GM19351 (cell line): ENCODE results near the gene LHX5.

Source experiments
- ATAC-seq: cut with Tn5 transposase; IDR thresholded peaks from one replicate; pipeline ENCODE4 v1.9.1; 2021; ENCODE audit warnings: mild to moderate bottlenecking, moderate library complexity; ENCODE audit not compliant: unreplicated experiment

LHX5 gene

DNA sequence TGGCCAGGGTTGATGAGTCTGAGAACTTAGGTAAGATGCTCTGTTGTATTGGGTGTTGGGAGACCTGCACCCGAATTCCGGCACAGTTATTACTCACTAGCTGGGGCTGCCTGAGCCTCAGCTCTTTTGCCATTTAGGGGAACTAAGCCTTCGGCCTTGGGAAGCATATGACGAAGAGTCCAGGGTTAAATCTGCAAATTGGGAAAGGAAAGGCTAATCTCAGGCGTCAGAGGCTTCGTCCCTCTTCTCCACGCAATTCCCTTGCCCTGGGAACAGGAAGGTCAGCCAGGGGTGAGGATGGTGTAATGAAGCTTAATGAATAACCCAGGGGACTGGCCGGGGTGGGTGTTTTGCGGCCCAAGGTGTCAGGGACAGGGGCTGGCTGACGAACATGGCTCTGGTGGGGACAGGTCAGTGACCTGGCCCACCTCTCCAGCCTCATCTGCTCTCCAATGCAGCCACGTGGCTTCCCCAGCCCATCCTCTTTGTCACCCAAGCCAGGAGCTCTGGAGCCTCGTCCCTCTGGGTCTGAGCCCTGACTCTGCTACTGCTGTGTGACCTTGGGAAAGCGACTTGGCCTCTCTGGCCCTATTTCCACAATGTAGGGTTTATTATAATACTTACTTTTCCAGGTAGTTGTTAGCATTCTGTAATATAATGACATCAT is 53.3 kb downstream of the LHX5 start:
- ATAC-seq = no peak

DNA sequence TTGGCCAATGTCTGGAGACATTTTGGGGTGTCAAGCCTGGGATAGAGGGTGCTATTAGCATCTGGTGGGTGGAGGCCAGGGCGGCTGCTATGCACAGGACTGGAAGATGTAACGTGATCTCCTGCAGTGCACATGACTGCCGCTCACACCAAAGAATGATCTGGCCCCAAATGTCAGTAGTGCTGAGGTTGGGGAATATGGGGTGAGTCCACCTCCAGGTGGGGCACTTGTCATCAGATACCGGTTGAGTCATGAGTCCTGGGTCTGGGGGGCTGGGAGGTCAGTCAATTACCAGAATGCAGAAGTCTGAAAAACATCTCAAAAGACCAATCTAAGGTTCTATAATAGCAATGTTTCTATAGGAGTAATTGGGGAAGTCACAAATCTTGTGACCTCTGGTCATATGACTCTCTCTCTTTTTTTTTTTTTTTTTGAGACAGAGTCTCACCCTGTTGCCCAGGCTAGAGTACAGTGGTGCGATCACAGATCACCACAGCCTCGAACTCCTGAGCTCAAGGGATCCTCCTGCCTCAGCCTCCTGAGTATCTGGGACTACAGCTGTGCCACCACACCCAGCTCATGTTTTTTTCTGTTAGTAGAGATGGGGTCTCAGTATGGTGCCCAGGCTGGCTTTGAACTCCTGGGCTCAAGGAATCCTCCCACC is 55.4 kb downstream of the LHX5 start:
- peak; percentile 40 for ATAC-seq

DNA sequence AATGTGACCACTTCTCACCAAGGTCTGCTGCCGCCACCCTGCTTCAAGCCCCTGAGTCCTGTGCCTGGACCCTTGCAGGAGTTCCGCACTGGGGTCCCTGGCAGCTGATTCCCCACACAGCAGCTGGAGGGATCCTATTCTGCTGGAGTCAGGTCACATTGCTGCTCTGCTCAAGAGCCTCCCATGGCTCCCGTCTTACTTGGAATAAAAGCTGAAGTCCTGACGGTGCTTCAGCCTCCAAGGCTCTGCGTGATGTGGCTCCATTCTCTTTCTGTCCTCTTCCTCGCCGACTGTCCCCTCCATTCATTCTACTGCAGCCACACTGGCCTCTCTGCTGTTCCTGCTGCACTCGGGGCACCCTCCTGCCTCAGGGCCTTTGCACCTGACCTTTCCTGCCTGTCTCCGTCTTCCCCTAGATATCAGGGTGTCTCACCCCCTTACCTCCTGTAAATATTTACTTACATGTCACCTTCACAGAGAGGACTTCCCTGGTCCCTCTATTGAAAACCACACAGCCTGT is 57.1 kb downstream of the LHX5 start:
- ATAC-seq = no peak

DNA sequence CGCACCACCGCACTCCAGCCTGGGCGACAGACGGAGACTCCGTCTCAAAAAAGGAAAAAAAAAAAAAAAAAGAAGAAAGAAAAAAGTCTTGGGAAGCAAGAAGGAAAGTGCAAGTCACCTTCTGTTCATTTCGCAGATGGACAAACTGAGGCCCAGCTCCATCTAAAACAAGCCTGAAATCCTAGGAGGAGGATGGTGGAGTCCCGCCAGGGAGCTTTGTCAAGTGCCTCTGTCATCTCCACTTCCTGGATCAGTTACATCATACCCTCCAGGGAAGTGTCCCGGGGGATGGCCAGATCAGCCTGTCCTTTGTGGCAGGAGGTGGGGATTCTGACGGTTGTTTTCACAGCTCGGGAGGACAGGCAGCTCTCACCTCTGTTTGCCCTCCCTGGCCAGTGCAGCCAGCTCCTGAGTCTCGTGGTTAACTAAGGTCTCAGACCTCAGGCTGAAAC is 58.2 kb downstream of the LHX5 start:
- ATAC-seq = no peak
